H9 (cell line): ENCODE measurements around the gene KMT2B. TPM values are rescaled to one million over a fixed set of nuclear protein-coding genes. Genes with fewer than 3 reads are reported as not detected.

Experiments used
- DNase-seq: peaks from one replicate; pipeline ENCODE4 v3.0.0-alpha.2; 2017
- H2AFZ ChIP-seq: one replicate; pipeline ENCODE4 v1.6.1; 2013; ENCODE audit warnings: mild to moderate bottlenecking, low read length, control low read depth, moderate library complexity
- H2AK5ac ChIP-seq: 2 replicates; pipeline ENCODE4 v1.6.1; 2013; ENCODE audit warnings: low read length, control low read depth, mixed read lengths; ENCODE audit not compliant: insufficient read length
- H2BK120ac ChIP-seq: one replicate; pipeline ENCODE4 v1.6.1; 2013; ENCODE audit warnings: low read depth, mild to moderate bottlenecking, low read length, control low read depth, inconsistent platforms; ENCODE audit not compliant: poor library complexity, severe bottlenecking
- H2BK12ac ChIP-seq: 2 replicates; pipeline ENCODE4 v1.6.1; 2013; ENCODE audit warnings: low read length, control low read depth, mixed read lengths, low read depth; ENCODE audit not compliant: insufficient read length
- H2BK15ac ChIP-seq: 2 replicates; pipeline ENCODE4 v1.6.1; 2013; ENCODE audit warnings: low read depth, low read length, control low read depth
- H2BK20ac ChIP-seq: one replicate; pipeline ENCODE4 v1.6.1; 2013; ENCODE audit warnings: low read depth, mild to moderate bottlenecking, low read length, control low read depth, inconsistent platforms; ENCODE audit not compliant: poor library complexity, severe bottlenecking
- H2BK5ac ChIP-seq: 2 replicates; pipeline ENCODE4 v1.6.1; 2013; ENCODE audit warnings: low read length, control low read depth, mixed read lengths; ENCODE audit not compliant: insufficient read length
- H3K14ac ChIP-seq: 2 replicates; pipeline ENCODE4 v1.6.1; 2013; ENCODE audit warnings: low read length, control low read depth; ENCODE audit not compliant: insufficient read depth
- H3K18ac ChIP-seq: 2 replicates; pipeline ENCODE4 v1.6.1; 2013; ENCODE audit warnings: low read depth, mild to moderate bottlenecking, mixed read lengths, low read length, control low read depth; ENCODE audit not compliant: insufficient read length
- H3K23ac ChIP-seq: 2 replicates; pipeline ENCODE4 v1.6.1; 2013; ENCODE audit warnings: low read length, control low read depth, mixed read lengths, low read depth; ENCODE audit not compliant: insufficient read length
- H3K23me2 ChIP-seq: 2 replicates; pipeline ENCODE4 v1.6.1; 2013; ENCODE audit warnings: low read depth, mild to moderate bottlenecking, mixed read lengths, low read length, control low read depth; ENCODE audit not compliant: insufficient read length, poor library complexity, severe bottlenecking
- H3K27ac ChIP-seq: 2 replicates; pipeline ENCODE4 v1.5.1; 2013; ENCODE audit warnings: low read length, control low read depth, mixed read lengths, low read depth; ENCODE audit not compliant: insufficient read length
- H3K27me3 ChIP-seq: 2 replicates; pipeline ENCODE4 v1.6.1; 2013; ENCODE audit warnings: low read length, control low read depth, inconsistent platforms; ENCODE audit not compliant: insufficient read depth
- H3K4ac ChIP-seq: 2 replicates; pipeline ENCODE4 v1.6.1; 2013; ENCODE audit warnings: low read depth, mild to moderate bottlenecking, control low read depth, inconsistent platforms, low read length, moderate library complexity
- H3K4me1 ChIP-seq: 2 replicates; pipeline ENCODE4 v1.6.1; 2013; ENCODE audit warnings: low read length, control low read depth, inconsistent platforms; ENCODE audit not compliant: insufficient read depth
- H3K4me2 ChIP-seq: 2 replicates; pipeline ENCODE4 v1.6.1; 2013; ENCODE audit warnings: low read length, control low read depth, mixed read lengths; ENCODE audit not compliant: insufficient read length, insufficient read depth
- H3K56ac ChIP-seq: 2 replicates; pipeline ENCODE4 v1.6.1; 2013; ENCODE audit warnings: low read depth, mild to moderate bottlenecking, mixed read lengths, low read length, control low read depth; ENCODE audit not compliant: insufficient read length
- H3K79me1 ChIP-seq: 2 replicates; pipeline ENCODE4 v1.6.1; 2013; ENCODE audit warnings: low read depth, mild to moderate bottlenecking, moderate library complexity, low read length, control low read depth, inconsistent platforms; ENCODE audit not compliant: insufficient read depth, poor library complexity, severe bottlenecking
- H3K79me2 ChIP-seq: 2 replicates; pipeline ENCODE4 v1.6.1; 2013; ENCODE audit warnings: low read length, control low read depth, inconsistent platforms; ENCODE audit not compliant: insufficient read depth
- H3K9ac ChIP-seq: 2 replicates; pipeline ENCODE4 v1.6.1; 2013; ENCODE audit warnings: low read length, control low read depth, mixed read lengths; ENCODE audit not compliant: insufficient read length; ENCODE audit errors: extremely low read depth
- H3K9me3 ChIP-seq: one replicate; pipeline ENCODE4 v1.6.1; 2013; ENCODE audit warnings: low read depth, low read length, inconsistent platforms; ENCODE audit not compliant: control insufficient read depth
- H3T11ph ChIP-seq: one replicate; pipeline ENCODE4 v1.6.1; 2013; ENCODE audit warnings: mild to moderate bottlenecking, low read length, control low read depth, inconsistent platforms
- H4K20me1 ChIP-seq: one replicate; pipeline ENCODE4 v1.6.1; 2013; ENCODE audit not compliant: control insufficient read depth, insufficient read length, insufficient read depth
- H4K5ac ChIP-seq: 2 replicates; pipeline ENCODE4 v1.6.1; 2013; ENCODE audit warnings: low read depth, mild to moderate bottlenecking, mixed read lengths, low read length, control low read depth; ENCODE audit not compliant: insufficient read length
- H4K8ac ChIP-seq: replicated peaks from 2 replicates; pipeline ENCODE4 v1.6.1; 2013; ENCODE audit warnings: low read length, control low read depth, mixed read lengths, low read depth; ENCODE audit not compliant: insufficient read length
- H4K91ac ChIP-seq: 2 replicates; pipeline ENCODE4 v1.6.1; 2013; ENCODE audit warnings: low read depth, mild to moderate bottlenecking, moderate library complexity, mixed read lengths, low read length, control low read depth; ENCODE audit not compliant: insufficient read length
- H3K27ac Mint-ChIP-seq, 3 experiments: 2 replicates in 2 of 3; 3 replicates in 1 of 3; pipeline ENCODE4 v1.8.0; 2020 to 2021; ENCODE audit warnings: mixed read lengths in 3 of 3, mild to moderate bottlenecking in 1 of 3, moderate library complexity in 1 of 3
- H3K27me3 Mint-ChIP-seq: 2 replicates; pipeline ENCODE4 v1.8.0; 2021; ENCODE audit warnings: low read depth, mild to moderate bottlenecking, moderate library complexity, mixed read lengths
- H3K36me3 Mint-ChIP-seq, 3 experiments: 2 replicates in 2 of 3; 3 replicates in 1 of 3; pipeline ENCODE4 v1.8.0; 2020 to 2021; ENCODE audit warnings: low read depth in 3 of 3, mixed read lengths in 3 of 3; ENCODE audit not compliant: insufficient read depth in 1 of 3
- H3K4me1 Mint-ChIP-seq, 2 experiments: 2 replicates each; pipeline ENCODE4 v1.8.0; 2020; ENCODE audit warnings: mixed read lengths in 2 of 2
- H3K4me3 Mint-ChIP-seq, 2 experiments: 2 replicates in 1 of 2; 3 replicates in 1 of 2; pipeline ENCODE4 v1.8.0; 2020 to 2021; ENCODE audit warnings: mild to moderate bottlenecking in 2 of 2, mixed read lengths in 2 of 2, moderate library complexity in 1 of 2
- H3K9me3 Mint-ChIP-seq, 2 experiments: 2 replicates in 1 of 2; 3 replicates in 1 of 2; pipeline ENCODE4 v1.8.0; 2020; ENCODE audit warnings: mild to moderate bottlenecking in 2 of 2, mixed read lengths in 2 of 2, moderate library complexity in 1 of 2
- CTCF ChIP-seq: fragments of 200-600 bp; sonication (generic); conservative IDR thresholded peaks from 3 replicates; pipeline ENCODE4 v1.8.0; 2021; ENCODE audit warnings: antibody characterized with exemption, mild to moderate bottlenecking
- WGBS: extraction: QIAGEN DNeasy Blood & Tissue Kit; methylation state at CpG from one replicate; pipeline ENCODE4 v1.1.7; 2013; ENCODE audit warnings: missing lambda C conversion rate, low lambda C conversion rate, mixed read lengths; ENCODE audit not compliant: insufficient read length; ENCODE audit errors: extremely low coverage; 5-methylcytosine and 5-hydroxymethylcytosine counted together
- total RNA-seq: library from RNA; stranded (reverse); gene quantifications from 2 replicates; pipeline ENCODE4 v1.2.1, GENCODE V29; 2021

KMT2B gene
- total RNA-seq, 1 experiment from 2014 or later, result 47.7 TPM

GRCh38 chr19:35670686-35671085, 47.1 kb upstream of the KMT2B start:
- Histone ChIP-seq H2AFZ (no peak overlapping the region), H3K18ac (no peak overlapping the region), H4K5ac (no peak overlapping the region), H3T11ph (no peak overlapping the region), H3K56ac (no peak overlapping the region), H3K9ac (no peak overlapping the region), H3K79me1 (no peaks in the 10 kb centered on the region), H2BK12ac (no peak overlapping the region), H3K9me3 (no peaks in the 10 kb centered on the region), H3K4ac (no peak overlapping the region), H3K79me2 (no peaks in the 10 kb centered on the region), H2BK15ac (no peak overlapping the region), H2BK20ac (no peak overlapping the region), H4K8ac (no peak overlapping the region), H3K4me1 (no peaks in the 10 kb centered on the region), H2AK5ac (no peak overlapping the region), H3K23me2 (peaks cover 8% of the 10 kb centered on the region), H3K4me2 (no peak overlapping the region), H4K91ac (no peak overlapping the region), H2BK120ac (no peak overlapping the region), H4K20me1 (no peaks in the 10 kb centered on the region), H3K23ac (no peak overlapping the region), H2BK5ac (no peak overlapping the region), H3K27me3 (no peaks in the 10 kb centered on the region), H3K14ac (no peak overlapping the region), H3K27ac (no peak overlapping the region)
- no peak for DNase-seq
- no peak for TF ChIP-seq CTCF
- no peaks in the 10 kb centered on the region; a peak in 1 of 7 replicates for H3K36me3 Mint-ChIP-seq
- WGBS, result no CpG with 5 or more reads among the region's 1 CpG
- peaks cover 26% of the 10 kb centered on the region for H3K27me3 Mint-ChIP-seq
- H3K9me3 Mint-ChIP-seq, result no peaks in the 10 kb centered on the region
- no peak overlapping the region; a peak in 1 of 7 replicates for H3K27ac Mint-ChIP-seq
- H3K4me3 Mint-ChIP-seq, result no peak overlapping the region
- peaks cover 4 to 6% of the 10 kb centered on the region in 2 experiments; a peak in 3 of 4 replicates for H3K4me1 Mint-ChIP-seq
